ENCODE results near the gene CAMK2N1. TPM values are rescaled to one million over a fixed set of nuclear protein-coding genes. Genes with fewer than 3 reads are reported as not detected.

The CAMK2N1 gene
- total and polyA plus RNA-seq, 2 of the 8 experiments (the other 6 are each of a cell fraction or from before 2014, with no cell fraction given): 2.3 to 5.6 TPM

GRCh38 chr1:20486457-20487235 is 636 bp upstream of the CAMK2N1 start (continued):
- peak; percentile 80 for TF ChIP-seq CTBP2 (IDR thresholded peaks at IDR 0.05; ENCODE audit: borderline replicate concordance, insufficient read depth, insufficient read length, low read length)
- peak; percentile 91 for TF ChIP-seq KDM4A (IDR thresholded peaks at IDR 0.05; ENCODE audit: low read depth, low read length, severe bottlenecking)
- no peak for TF ChIP-seq FOSL1 (IDR thresholded peaks at IDR 0.05; ENCODE audit: insufficient read depth, low read depth, low read length)
- TF ChIP-seq YY1 (IDR thresholded peaks at IDR 0.05; ENCODE audit: low read depth, low read length): peak; percentile 57; the same call in 1 of the 2 replicates
- TF ChIP-seq POLR2AphosphoS5 (IDR thresholded peaks at IDR 0.05; ENCODE audit: low read depth, low read length): no peak
- peak; percentile 65 for TF ChIP-seq SAP30 (IDR thresholded peaks at IDR 0.05; ENCODE audit: insufficient read depth, insufficient replicate concordance, low read length)
- 0 out of 2 replicates have a peak, but pooled peaks have one; percentile 45 for TF ChIP-seq TCF12 (IDR thresholded peaks at IDR 0.05; ENCODE audit: low read depth, low read length)
- TF ChIP-seq MAX (IDR thresholded peaks at IDR 0.05): peak; percentile 57; the same call in 1 of the 2 replicates
- peak; percentile 54 for TF ChIP-seq RBBP5 (IDR thresholded peaks at IDR 0.05; ENCODE audit: borderline replicate concordance, low read depth, low read length)
- no peak for TF ChIP-seq SRF (IDR thresholded peaks at IDR 0.05; ENCODE audit: low read depth, low read length)
- peak; percentile 56; the same call in 1 of the 2 replicates for TF ChIP-seq KDM1A (IDR thresholded peaks at IDR 0.05; ENCODE audit: borderline replicate concordance, low read length)
- TF ChIP-seq POLR2A (IDR thresholded peaks at IDR 0.05; ENCODE audit: control extremely low read depth in 1 of 2, low read depth in 2 of 2, low read length in 2 of 2): peak in 1 of 2 experiments; percentile 27; a peak in 1 of 3 replicates

Data from H1 (cell line).